GM18499 (cell line): ENCODE data around the gene SORL1-AS1.
"Not testable (repeated sequence)": the region's sequence is repeated elsewhere in the genome, so short reads cannot be mapped to it uniquely, and the experiment has no call there.

Source experiments
- ATAC-seq: cut with Tn5 transposase; IDR thresholded peaks from one replicate; pipeline ENCODE4 v1.9.1; 2021; ENCODE audit warnings: moderate number of reproducible peaks; ENCODE audit not compliant: insufficient read depth, unreplicated experiment

The SORL1-AS1 gene

DNA sequence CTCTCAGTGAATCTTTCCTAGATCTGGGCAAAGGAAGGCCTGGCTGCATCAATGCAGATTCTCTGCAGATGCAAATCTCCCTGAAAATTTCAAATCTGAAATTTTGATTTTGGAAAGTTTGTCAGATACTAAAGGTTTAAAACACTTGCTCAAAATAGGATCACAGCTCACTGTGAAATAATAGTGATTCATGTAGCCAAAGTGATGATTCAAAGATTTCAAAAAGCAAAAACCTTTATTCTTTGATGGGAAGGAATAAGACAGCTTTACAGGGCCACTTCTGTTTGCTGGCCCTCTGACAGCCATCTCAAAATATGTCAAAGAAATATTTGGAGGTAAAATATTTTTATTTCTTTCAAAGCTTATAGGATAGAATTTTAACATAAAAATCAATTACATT, 41.4 kb downstream of the SORL1-AS1 start:
- ATAC-seq: not testable (repeated sequence)

DNA sequence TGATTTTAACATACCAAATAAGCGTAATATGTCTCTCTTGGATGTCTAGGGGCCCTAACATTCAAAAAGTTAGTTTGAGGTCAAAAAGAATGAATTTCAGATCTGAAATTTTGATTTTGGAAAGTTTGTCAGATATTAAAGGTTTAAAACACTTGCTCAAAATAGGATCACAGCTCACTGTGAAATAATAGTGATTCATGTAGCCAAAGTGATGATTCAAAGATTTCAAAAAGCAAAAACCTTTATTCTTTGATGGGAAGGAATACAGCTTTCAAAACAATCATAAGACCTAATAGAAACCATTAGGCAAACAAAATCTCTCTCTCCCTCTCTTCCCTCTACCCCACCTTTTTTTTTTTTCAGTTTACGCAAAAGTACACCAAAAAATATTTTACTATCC, 42.7 kb downstream of the SORL1-AS1 start:
- ATAC-seq: not testable (repeated sequence)

DNA sequence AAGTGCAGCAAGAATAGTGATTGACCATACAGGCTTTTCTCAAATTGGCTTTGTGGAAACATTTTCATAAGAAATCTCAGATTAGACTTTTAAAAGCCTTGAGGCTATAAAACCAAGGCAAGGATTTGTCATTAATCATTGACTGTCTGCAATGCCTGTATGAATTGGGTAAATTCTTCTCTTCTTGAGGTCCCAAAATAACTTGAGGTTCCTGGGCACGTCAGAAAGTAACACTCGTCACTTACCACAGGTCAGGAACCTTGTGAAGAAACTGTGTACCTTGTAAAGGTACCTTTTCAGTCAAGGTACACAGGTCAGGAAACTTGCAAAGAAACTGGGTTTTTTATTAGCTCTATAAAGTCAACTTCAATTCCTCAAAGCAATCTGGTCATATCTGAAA, 43.9 kb downstream of the SORL1-AS1 start:
- ATAC-seq: no peak

DNA sequence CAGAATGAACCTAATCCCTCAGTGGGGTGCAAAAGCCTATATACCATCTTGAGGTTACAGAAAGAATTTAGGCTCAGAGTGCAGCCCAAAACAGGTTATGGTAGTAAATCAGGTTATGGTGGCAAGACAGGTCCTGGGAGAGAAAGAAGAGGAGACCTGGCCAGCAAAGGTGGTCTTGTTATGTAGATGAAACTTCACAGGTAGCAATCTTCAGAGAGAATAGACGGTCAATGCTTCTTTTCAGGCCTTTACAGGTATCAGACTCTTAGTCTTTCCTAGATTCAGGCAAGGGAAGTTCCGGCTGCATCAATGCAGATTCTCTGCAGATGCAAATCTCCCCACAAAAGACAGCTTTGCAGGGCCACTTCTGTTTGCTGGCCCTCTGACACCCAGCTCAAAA, 46.5 kb downstream of the SORL1-AS1 start:
- no peak for ATAC-seq

DNA sequence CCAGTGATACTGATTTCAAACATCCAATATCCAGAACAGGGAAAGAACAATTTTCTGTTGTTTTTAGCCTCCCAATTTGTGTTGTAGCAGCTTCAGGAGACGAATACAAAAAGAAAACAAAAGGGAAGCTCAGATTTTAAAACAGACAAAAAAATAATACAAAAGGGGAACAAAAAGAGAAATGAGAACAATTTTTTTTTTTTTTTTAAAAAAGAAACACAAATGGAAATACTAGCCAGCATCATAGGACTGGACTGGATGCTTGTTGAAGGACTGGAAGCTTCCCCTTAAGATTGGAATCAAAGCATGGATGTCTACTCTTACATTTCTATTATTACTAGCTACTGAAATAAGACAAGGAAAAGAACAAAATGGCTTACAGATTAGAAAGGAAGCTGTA, 47.1 kb downstream of the SORL1-AS1 start:
- ATAC-seq: no peak

DNA sequence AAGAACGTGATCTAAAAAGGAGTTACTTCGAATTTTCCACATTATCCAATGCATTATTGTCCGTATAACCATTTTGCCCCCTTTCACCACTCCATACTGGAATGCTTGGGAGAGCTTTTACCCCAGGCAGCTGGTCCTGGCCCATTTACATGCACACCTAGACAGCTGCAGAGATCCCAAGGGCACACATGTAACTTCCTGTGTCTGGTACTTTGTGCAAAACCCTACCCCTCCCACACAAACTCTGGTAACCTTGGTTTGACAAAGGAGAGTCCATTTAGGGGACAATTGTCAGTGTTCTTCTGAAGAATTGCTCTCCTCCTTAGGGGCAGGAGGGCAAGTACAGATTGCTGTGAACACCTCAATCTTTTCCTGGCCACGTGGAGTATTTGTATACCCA, 58.0 kb downstream of the SORL1-AS1 start:
- no peak for ATAC-seq

DNA sequence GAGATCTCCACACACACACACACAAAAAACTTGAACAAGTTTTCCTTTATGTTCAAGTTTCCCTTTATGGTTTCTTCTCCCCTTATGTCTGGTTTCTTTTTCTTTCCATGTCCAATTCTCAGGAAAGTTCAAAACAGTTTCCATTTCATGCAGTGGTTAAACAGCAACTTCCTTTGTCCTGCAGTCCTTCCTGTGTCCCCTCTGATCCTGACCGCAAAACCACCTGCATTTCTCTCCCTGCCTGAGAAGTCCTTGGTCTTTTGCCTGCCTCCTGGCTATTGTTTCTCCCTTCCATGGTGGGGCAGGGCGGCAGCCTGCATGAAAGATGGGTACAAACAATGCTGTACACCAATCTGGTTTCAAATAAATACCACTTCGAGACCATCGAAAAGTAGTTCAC, 58.9 kb downstream of the SORL1-AS1 start:
- no peak for ATAC-seq

DNA sequence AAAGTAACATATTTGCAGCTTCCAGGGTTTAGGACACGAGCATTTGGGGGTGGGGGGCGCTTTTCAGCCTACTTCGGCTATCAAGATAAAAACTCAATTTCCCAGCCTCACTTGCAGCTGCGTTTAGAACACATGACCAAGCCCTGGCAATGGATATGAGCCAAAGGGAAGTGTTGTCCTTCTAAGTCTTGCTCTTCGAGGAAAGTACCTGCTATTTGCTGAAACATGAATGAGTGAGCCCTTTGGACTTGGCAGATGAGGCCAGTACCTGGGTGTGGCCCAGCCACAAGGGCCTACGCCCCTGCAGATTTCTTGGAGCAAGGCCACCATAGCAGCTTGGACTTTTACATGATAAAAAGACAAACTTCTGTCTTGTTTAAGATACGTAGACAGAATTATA, 60.9 kb downstream of the SORL1-AS1 start:
- no peak for ATAC-seq

DNA sequence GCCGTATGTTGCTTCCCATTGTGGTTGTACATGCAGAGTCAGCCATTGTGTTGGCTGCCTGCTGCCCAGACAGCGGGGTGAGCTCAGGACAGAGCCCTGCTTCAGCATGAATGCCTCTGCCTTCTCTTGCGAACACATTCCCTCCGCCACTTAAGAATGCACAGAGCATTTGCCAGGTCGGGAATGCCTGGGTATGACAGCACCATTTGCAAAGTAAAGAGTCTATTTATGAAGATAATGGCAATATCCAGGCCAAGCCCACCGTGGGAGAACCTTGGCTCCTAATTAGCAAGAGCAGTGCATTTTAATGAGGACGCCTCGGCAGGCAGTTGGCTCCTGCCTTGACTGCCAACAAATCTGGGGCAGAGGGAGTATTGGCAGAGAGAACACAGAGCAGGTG, 63.1 kb downstream of the SORL1-AS1 start:
- ATAC-seq: no peak
